ENCODE data around the gene CREBBP.

Gene CREBBP

DNA sequence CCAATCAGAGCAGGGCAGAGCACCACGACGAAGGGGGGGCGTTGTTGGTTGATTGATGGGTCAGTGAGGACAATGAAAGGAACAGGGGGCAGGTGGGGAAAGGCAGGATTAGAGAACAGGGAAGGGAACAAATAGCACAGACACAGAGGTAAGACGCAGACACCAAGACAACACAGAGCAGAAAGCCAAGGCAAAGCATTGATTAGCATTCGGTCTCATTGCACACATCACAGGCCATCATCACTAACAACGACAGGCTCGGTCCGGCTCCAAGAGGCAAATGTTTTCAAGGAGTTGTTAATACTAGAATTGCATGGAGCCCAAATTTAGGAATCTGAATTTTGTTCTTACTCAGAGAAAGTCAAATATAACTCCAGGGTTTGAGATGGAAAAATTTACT, 128.6 kb downstream of the CREBBP start:
- no peak overlapping the region for H3K4me3 Mint-ChIP-seq
- no peaks in the 10 kb centered on the region for H3K9me3 Mint-ChIP-seq
- no peak overlapping the region for H3K27ac Mint-ChIP-seq
- peaks cover 11% of the 10 kb centered on the region for H3K4me1 Mint-ChIP-seq (ENCODE audit: low read depth)
- H3K36me3 Mint-ChIP-seq (ENCODE audit: low read depth) = peaks cover 82% of the 10 kb centered on the region
- no peak for DNase-seq
- H3K27me3 Mint-ChIP-seq = no peaks in the 10 kb centered on the region

DNA sequence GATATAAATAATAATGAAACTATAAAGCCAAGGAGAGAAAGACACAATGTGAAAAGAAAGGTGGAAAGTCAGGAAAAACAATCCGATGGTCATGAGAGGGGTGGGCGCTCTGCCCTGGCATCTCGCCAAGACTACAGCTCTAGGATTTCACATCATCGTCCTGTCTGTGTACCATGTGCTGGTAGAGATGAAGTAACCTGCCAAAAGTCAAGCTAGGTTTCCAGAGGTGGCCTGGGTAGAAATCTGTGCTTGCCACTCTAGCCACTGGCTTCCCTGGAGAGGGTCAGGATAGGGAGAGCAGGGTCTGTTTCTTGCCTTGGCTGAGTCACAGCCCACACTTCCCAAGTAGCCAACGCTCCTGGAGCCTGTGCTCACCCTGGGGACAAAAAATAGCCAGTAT, 132.2 kb downstream of the CREBBP start:
- Mint-ChIP-seq H3K27ac (peak overlapping the region; percentile 47), H3K9me3 (no peaks in the 10 kb centered on the region), H3K36me3 (ENCODE audit: low read depth) (peaks cover 84% of the 10 kb centered on the region), H3K4me3 (no peak overlapping the region), H3K4me1 (ENCODE audit: low read depth) (peaks cover 11% of the 10 kb centered on the region), H3K27me3 (no peaks in the 10 kb centered on the region)
- DNase-seq = no peak

DNA sequence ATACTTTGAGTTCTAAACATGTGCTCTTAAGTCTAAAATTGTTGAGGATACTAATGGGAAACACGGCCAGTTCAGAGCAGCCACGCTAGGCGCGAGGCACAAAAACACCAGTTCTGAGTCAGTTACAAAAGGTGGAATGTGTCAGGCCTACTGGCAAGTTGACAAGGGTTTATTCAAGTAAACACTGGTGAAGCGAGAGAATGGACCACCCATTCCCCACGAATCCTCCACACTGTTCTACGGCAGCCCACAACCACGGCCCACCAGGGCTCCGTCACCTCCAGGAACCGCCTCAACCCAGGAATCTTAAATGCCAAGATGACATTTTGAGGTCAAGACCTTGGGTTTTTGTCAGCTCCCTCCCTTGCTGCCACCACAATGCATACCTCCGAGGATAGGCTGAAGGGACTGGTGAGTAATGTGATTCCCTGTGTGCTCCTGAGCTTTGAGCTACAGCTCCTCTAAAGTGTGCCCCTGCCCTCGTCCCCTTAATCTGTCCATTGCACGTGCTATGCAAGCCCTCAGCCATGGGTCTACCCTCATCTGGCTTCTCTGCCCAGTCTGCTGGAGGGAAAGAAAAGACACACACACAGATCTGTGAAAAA, 134.7 kb downstream of the CREBBP start:
- Mint-ChIP-seq H3K27me3 (no peaks in the 10 kb centered on the region), H3K4me3 (no peak overlapping the region), H3K36me3 (ENCODE audit: low read depth) (peaks cover 88% of the 10 kb centered on the region), H3K9me3 (no peaks in the 10 kb centered on the region), H3K4me1 (ENCODE audit: low read depth) (peaks cover 11% of the 10 kb centered on the region), H3K27ac (peak overlapping the region; percentile 18)
- DNase-seq = no peak

DNA sequence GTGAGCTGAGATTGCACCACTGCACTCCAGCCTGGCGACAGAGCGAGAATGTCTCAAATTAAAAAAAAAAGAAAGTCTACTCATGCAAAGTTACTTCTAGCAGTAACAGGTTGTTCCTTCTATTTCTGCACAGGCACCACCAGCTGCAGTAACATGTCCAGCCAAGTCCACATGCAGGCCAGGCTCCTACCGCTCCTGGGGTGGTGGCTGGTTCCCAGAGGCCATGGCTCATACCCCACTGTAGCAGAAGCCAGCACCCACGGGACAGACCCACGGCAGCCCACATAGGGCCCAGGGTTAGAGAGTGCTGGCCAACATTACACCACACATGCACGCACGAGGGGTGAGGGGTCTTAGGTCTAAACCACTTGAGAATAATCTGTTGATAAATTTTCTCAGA, 136.5 kb downstream of the CREBBP start:
- DNase-seq = no peak
- Mint-ChIP-seq H3K4me3 (no peak overlapping the region), H3K27me3 (no peaks in the 10 kb centered on the region), H3K36me3 (ENCODE audit: low read depth) (peaks cover 89% of the 10 kb centered on the region), H3K9me3 (no peaks in the 10 kb centered on the region), H3K27ac (no peak overlapping the region), H3K4me1 (ENCODE audit: low read depth) (no peaks in the 10 kb centered on the region)

DNA sequence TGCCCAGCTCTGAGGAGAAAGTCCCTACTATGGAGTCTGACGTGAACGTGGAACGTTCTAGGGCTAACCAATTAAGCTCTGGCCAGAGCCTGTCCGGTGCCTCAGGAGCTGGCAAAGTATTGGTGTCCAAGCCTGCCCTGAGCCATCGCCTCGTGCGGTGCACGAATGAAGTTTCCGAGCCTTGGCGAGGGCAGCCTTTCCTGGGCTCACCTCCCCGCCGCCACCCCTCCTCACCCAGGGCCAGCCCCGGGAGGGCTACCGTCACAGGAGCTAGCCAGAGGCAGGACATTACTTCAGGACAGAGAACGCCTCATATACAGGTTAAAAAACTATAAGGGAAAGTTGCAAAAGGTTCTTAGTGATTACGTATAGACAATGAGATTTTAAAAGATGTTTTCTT, 139.6 kb downstream of the CREBBP start:
- Mint-ChIP-seq H3K36me3 (ENCODE audit: low read depth) (peaks cover 95% of the 10 kb centered on the region), H3K4me1 (ENCODE audit: low read depth) (no peaks in the 10 kb centered on the region), H3K9me3 (no peaks in the 10 kb centered on the region), H3K4me3 (no peak overlapping the region), H3K27ac (no peak overlapping the region), H3K27me3 (no peaks in the 10 kb centered on the region)
- DNase-seq = no peak

DNA sequence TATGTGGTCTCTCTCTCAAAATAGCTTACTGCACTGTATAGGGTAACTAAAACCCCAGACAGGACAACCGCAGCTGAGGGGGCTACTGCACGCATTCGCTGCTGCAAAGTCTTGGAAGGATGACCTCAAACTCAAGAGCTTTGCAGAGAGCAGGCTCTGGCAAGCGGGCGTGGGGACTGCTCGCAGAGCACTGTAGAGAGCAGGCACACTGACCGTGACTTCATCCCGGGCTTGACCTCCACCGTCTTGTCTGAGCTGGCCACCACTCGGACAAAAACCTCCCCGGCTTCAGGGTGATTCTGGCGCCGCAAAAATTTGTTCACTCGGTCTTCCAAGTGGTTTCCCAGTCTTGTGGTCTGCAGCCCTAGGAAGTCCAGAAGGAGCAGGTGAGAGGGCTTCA, 140.3 kb downstream of the CREBBP start:
- Mint-ChIP-seq H3K27ac (no peak overlapping the region), H3K4me1 (ENCODE audit: low read depth) (no peaks in the 10 kb centered on the region), H3K27me3 (no peaks in the 10 kb centered on the region), H3K4me3 (no peak overlapping the region), H3K9me3 (no peaks in the 10 kb centered on the region), H3K36me3 (ENCODE audit: low read depth) (peaks cover 95% of the 10 kb centered on the region)
- no peak for DNase-seq

DNA sequence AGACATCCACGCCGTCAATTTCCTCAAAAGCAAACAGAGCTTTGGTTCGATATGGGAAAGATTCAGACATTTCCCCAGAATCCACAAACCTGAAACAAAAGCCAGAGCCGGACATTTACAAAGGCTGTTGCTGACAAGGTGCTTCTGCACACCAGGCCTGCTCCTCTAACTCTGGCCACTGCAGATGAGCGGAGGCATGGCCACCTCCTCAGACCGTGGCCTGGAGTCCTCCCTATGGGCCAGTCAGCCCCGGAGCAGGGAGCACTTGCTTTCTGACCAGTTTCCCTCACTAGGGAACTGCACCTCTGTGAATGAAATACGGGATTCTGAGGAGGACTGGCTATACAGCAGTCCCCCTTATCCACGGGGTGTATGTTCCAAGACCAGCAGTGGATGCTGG, 140.9 kb downstream of the CREBBP start:
- H3K4me1 Mint-ChIP-seq (ENCODE audit: low read depth) = no peaks in the 10 kb centered on the region
- H3K9me3 Mint-ChIP-seq = no peaks in the 10 kb centered on the region
- DNase-seq = no peak
- H3K4me3 Mint-ChIP-seq = no peak overlapping the region
- peaks cover 95% of the 10 kb centered on the region for H3K36me3 Mint-ChIP-seq (ENCODE audit: low read depth)
- H3K27ac Mint-ChIP-seq = no peak overlapping the region
- no peaks in the 10 kb centered on the region for H3K27me3 Mint-ChIP-seq

DNA sequence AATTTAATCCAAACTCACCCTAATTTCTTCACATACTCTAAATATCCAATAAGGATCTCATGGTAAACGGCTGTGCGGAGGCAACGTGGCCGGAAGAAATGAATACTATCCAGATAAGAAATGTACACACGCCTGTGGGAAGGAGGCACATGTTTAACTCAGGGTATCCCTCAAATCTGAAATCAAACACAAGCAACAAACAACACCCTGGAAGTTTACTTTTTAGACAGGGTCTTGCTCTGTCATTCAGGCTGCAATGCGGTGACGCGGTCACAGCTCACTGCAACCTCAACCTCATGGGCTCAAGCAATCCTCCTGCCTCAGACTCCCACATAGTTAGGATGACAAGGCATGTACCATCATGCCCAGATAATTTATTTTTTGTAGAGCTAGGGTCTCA, 142.0 kb downstream of the CREBBP start:
- no peak for DNase-seq
- no peaks in the 10 kb centered on the region for H3K27me3 Mint-ChIP-seq
- no peaks in the 10 kb centered on the region for H3K4me1 Mint-ChIP-seq (ENCODE audit: low read depth)
- H3K4me3 Mint-ChIP-seq = no peak overlapping the region
- no peaks in the 10 kb centered on the region for H3K9me3 Mint-ChIP-seq
- peak overlapping the region; percentile 37 for H3K27ac Mint-ChIP-seq
- H3K36me3 Mint-ChIP-seq (ENCODE audit: low read depth) = peaks cover 93% of the 10 kb centered on the region

DNA sequence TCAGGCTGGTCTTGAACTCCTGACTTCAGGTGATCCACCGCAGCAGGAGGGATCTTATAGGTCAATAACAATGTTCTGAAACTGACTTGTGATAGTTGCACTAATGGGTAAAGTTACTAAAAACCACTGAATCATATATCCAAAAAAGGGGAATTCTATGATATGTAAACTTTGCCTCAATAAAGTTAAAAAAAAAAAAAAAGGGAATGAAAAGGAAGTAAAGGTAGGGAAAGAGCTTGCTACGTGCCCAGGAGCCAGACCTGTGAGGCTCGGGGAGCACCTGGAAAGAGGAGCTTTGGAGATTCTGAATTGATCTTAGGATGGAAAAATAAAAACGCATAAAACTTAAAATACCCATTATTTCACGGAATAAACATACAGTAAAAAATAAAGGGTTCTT, 142.4 kb downstream of the CREBBP start:
- Mint-ChIP-seq H3K36me3 (ENCODE audit: low read depth) (peaks cover 93% of the 10 kb centered on the region), H3K4me1 (ENCODE audit: low read depth) (no peaks in the 10 kb centered on the region), H3K27ac (no peak overlapping the region), H3K4me3 (no peak overlapping the region), H3K27me3 (no peaks in the 10 kb centered on the region), H3K9me3 (no peaks in the 10 kb centered on the region)
- no peak for DNase-seq

DNA sequence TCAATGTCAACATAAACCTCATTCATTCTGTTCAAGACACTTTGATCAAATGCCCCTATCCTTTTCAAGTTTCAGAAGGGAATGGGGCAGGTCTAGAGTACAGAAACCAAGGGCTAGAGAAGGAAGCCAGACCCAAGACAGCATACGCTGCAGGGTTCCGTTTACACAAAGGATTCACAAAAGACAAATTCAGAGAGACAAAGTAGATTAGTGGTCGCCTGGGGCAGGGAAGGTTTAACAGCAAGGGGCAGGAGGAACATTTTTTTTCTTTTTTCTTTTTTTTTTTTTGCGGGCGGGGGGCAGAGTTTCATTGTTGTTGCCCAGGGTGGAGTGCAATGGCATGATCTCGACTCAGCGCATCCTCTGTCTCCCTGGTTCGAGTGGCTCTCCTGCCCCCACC, 143.3 kb downstream of the CREBBP start:
- peaks cover 92% of the 10 kb centered on the region for H3K36me3 Mint-ChIP-seq (ENCODE audit: low read depth)
- DNase-seq = no peak
- no peak overlapping the region for H3K27ac Mint-ChIP-seq
- no peaks in the 10 kb centered on the region for H3K9me3 Mint-ChIP-seq
- no peaks in the 10 kb centered on the region for H3K27me3 Mint-ChIP-seq
- no peaks in the 10 kb centered on the region for H3K4me1 Mint-ChIP-seq (ENCODE audit: low read depth)
- H3K4me3 Mint-ChIP-seq = no peak overlapping the region

DNA sequence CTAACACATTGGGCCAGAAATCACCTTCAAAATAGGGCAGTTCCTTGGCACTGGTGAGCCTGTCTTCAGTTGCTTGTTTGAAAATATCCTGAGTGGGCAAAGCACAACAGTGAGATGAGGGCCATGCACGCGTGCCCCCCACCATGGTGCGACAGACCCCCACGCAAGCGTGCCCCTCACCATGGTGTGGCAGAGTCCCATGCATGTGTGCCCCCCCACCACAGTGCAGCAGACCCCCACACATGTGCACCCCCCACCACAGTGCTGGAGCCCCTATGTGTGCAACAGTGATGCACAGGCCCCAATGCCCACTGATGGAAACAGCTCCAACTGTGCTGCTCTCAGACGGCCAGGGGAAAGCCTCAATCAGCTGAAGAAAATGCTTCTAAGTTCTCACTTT, 144.4 kb downstream of the CREBBP start:
- H3K27ac Mint-ChIP-seq = no peak overlapping the region
- H3K36me3 Mint-ChIP-seq (ENCODE audit: low read depth) = peaks cover 93% of the 10 kb centered on the region

DNA sequence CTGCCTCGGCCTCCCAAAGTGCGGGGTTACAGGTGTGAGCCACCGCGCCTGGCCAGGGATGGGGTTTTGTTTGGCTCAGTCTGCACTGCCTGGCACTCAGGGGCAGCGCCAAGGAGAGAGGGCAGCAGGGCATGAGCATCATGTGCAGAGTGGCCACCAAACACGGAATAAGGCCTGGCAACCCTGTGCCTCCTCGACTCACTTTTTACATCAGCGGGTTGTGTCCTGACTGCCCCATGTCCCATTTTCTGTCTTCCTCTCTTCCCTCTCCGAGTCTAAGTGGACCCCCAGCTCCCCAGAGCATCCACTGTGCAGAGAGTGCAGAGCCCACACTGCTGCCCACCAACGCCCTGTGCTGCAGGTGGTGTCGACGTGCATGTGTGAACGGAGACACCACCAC, 145.0 kb downstream of the CREBBP start:
- Mint-ChIP-seq H3K27ac (no peak overlapping the region), H3K4me1 (ENCODE audit: low read depth) (no peaks in the 10 kb centered on the region), H3K36me3 (ENCODE audit: low read depth) (peaks cover 93% of the 10 kb centered on the region), H3K27me3 (no peaks in the 10 kb centered on the region), H3K4me3 (no peak overlapping the region), H3K9me3 (no peaks in the 10 kb centered on the region)
- no peak for DNase-seq

More for the DNA sequence above, 144.4 kb downstream of the CREBBP start:
- no peak for DNase-seq
- Mint-ChIP-seq H3K4me3 (no peak overlapping the region), H3K27me3 (no peaks in the 10 kb centered on the region), H3K4me1 (ENCODE audit: low read depth) (no peaks in the 10 kb centered on the region), H3K9me3 (no peaks in the 10 kb centered on the region)

DNA sequence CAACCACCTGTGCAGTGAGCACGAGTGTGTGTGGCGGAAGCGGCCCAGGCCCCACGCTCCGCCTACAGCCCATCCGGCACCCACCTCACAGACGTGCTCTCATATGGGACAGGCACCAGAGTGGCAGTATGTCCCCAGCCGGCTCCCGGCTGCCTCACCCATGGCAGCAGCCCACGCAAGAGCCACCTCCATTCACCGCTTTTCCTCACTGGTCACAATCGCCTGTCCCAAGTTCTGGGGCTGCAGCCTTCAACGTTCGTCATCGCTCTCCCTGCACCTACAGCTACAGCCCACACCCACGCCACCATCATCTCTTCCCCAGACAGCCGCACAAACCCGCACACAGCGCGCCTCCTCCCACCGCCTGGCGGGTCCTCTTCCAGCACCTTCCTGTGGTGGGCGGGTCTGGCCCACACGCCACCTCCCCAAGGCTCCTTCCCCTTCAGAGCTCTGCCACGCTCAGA, 145.7 kb downstream of the CREBBP start:
- H3K27ac Mint-ChIP-seq = no peak overlapping the region
- no peaks in the 10 kb centered on the region for H3K27me3 Mint-ChIP-seq
- no peaks in the 10 kb centered on the region for H3K9me3 Mint-ChIP-seq
- no peaks in the 10 kb centered on the region for H3K4me1 Mint-ChIP-seq (ENCODE audit: low read depth)
- peaks cover 94% of the 10 kb centered on the region for H3K36me3 Mint-ChIP-seq (ENCODE audit: low read depth)
- DNase-seq = no peak
- no peak overlapping the region for H3K4me3 Mint-ChIP-seq

DNA sequence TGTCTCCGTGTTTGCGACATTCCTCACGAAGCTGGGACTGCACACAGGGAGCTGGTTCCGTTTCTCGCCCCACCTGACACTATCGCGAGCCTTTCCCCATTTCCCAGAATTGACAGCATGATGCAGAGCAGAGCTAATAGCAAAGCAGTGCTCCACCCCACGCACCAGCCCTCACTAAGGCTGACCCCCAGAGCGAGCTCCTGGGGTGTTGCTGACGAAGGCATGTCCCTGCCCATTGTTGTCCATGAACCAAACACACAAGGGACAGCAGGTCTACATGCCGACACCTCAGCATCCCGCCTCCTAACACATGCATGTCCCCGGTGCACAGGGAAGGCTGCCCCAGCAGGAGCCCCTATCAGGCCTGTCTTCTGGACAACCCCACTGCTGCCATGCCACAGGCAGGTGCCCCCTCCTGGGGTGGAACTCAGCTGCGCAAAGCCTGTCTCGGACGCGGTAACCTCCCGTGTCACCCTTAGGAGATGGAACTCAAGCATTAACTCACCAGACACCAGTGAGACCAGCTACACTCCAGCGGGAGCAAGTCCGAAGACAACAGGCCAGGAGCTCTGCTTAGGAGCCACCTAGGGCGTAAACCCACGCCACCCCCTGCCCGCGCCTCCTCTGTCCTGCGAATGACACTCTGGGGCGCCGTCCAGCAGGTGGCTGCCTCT, 146.3 kb downstream of the CREBBP start:
- Mint-ChIP-seq H3K4me1 (ENCODE audit: low read depth) (no peaks in the 10 kb centered on the region), H3K36me3 (ENCODE audit: low read depth) (peaks cover 94% of the 10 kb centered on the region), H3K27ac (no peak overlapping the region), H3K4me3 (no peak overlapping the region), H3K27me3 (no peaks in the 10 kb centered on the region), H3K9me3 (no peaks in the 10 kb centered on the region)
- no peak for DNase-seq

DNA sequence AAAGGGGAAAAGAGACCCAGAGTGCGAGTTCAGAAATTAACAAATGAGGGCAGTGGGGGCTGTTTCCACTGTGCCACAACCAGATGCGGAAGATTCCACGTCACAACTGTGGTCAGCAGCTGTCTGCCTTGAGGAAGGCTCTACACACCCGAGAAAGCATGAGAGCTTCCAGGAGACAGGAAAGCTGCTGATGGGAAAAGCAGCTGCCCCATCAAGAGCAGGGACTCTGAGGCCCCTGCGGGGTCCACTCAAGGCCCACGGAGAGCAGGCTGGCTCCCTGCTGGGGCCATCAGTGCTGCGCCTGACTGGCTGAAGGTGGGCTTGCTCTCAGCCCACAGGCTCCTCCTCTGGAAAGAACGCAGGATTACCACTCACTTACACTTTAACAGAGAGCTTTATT, 148.3 kb downstream of the CREBBP start:
- DNase-seq = no peak
- H3K36me3 Mint-ChIP-seq (ENCODE audit: low read depth) = peaks cover 89% of the 10 kb centered on the region
- no peak overlapping the region for H3K4me3 Mint-ChIP-seq
- no peaks in the 10 kb centered on the region for H3K27me3 Mint-ChIP-seq
- H3K4me1 Mint-ChIP-seq (ENCODE audit: low read depth) = no peaks in the 10 kb centered on the region
- H3K27ac Mint-ChIP-seq = peak overlapping the region; percentile 71
- no peaks in the 10 kb centered on the region for H3K9me3 Mint-ChIP-seq
